Fibroblast of gingiva (primary cell): Measurements from ENCODE around the gene MAGEA4.
"Not testable (repeated sequence)": the region's sequence is repeated elsewhere in the genome, so short reads cannot be mapped to it uniquely, and the experiment has no call there.

ENCODE experiments used
- DNase-seq: peaks from one replicate; pipeline ENCODE4 v3.0.0-alpha.2; 2011; ENCODE audit warnings: low read depth

MAGEA4 gene

DNA sequence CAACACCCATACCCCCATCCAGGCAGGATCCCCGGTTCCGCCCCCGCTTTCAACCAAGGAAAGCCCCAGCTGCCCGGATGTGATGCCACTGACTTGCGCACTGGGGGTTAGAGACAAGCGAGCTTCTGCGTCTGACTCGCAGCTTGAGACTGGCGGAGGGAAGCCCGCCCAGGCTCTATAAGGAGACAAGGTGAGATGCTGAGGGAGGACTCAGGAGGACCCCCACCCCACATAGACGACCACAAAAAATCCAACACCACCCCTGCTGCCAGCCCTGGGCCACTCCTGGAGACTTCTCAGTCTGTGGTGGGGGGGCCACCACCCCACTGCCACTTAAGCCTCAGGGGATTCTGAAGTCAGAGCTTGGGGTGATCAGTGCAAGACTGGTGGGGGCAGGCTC, at the start of gene MAGEA4:
TSS of gene MAGEA4 (plus strand) at position 110 of the 400 bp plus-strand sequence. CDS start 10,776 bp downstream, outside the sequence.
- no peak for DNase-seq

- peak; percentile 55 for DNase-seq
Observed at GRCh38 chrX:151870602-151871001, 42.1 kb upstream of the MAGEA4 start.

- peak; percentile 76 for DNase-seq
Observed at GRCh38 chrX:151871244-151871643, 41.4 kb upstream of the MAGEA4 start.

DNA sequence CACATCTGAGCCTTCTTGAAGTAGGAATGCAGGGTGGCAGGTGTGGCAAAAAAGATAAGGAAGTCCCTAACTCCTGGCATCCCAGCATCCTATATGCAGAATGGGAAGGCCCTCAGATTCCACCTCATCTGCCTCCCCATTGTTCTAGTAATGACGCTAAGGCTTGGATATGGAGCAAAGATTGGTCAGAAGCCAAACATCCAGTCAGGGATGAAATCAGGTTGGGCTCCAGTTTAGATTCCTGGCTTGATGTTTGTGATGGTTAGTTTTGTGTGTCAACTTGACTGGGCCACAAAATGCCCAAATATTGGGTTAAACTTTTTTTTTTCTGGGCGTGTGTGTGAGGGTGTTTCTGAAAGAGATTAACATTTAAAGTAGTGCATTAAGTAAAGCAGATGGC, 39.6 kb upstream of the MAGEA4 start:
- DNase-seq, result no peak

DNA sequence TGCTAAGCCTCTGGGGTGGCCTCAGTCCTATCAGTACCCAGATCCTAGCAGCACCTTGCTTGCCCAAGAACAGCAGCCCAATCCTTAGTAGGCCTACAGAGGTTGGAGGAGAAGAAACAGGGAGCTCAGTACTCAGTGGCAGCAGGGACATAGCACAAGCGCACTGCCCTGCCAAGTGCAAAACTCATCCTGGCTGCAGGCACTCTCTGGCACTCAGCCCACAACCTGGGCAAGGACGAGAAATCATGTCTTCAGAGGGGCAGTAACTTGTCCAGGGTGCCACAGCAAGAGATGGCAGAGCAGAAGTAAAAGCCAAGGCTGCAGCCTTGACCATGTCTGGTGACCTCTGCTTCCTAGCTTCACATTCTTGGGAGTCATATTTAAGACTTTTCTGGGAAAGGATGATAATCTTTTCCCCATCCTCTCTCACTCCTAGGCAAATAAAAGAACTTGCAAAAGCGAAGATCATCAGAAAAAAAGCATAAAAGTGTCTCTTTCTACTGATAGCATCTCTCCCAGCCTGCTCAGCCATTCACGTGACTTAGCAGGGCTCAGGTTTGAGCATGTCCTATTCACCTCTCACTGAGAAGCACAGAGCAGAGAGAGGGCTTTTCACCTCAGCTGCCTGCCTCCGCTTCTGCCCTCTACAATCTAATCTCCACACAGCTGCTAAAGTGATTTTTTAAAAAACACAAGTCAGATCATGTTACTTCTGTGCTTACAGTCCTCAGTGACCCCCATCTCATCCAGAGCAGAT, 37.2 kb upstream of the MAGEA4 start:
- DNase-seq, result no peak

DNA sequence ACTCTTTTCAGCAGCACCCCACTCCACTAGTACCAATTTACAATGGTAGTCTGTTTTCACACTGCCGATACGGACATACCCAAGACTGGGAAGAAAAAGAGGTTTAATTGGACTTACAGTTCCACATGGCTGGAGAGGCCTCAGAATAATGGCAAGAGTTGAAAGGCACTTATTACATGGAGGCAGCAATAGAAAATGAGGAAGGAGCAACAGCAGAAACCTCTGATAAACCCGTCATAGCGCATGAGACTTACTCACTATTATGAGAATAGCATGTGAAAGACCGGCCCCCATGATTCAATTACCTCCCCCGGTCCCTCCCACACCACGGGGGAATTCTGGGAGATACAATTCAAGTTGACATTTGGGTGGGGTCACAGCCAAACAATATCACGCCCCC, 34.1 kb upstream of the MAGEA4 start:
- DNase-seq, result no peak

GRCh38 chrX:151879856-151880255, 32.8 kb upstream of the MAGEA4 start:
- DNase-seq, result no peak

DNA sequence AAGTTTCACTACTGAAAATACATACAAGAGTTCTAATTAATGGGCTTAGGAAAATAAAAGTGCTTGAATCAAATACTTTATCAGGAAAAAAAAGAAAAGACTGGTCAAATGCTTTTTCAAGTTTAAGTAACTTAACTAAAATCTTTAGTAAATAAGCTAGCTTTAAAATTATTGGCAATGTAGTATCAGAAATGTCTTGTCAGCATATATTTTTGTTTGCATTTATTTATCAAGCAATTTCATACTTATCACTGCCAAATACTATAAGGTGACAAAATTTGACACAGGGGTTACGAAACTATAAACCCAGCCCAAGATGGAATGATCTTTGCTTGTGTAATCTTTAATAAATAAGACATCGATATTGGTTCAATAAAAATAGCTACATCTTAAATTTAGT, 31.8 kb upstream of the MAGEA4 start:
- no peak for DNase-seq

GRCh38 chrX:151889421-151889820, 23.3 kb upstream of the MAGEA4 start:
- DNase-seq, result no peak

DNA sequence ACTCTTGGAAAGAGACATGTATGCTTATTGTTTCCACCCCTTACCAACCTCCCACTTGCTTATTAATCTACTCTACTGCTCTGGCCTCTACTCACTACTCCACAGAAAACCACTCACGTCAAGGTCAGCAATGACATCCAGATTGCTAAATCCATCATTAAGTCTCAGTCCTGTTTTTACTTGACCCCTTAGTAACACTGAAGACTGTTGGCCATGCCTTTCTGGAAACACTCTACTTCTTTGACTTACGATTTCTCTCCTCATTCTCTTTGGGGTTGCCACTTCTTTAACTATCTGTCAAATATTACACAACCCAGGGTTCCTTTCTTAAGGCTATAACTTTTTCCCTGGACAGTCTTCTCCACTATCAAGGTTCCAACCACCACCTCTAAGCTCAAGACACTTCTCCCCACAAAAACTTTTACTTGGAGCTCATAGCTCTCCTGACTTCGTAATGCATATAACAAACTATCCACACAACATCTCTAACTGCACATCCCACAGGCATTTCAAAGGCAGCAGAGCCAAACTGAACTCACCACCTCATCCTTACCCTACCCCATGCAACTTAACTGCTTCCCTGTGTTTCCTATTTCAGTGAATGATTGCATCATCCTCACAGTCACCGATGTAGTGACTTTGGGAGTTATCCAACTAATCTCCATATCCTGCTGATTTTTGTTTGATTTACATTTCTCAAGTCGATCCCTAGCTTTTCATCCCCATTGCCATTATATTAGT, 15.8 kb upstream of the MAGEA4 start:
- peak; percentile 44 for DNase-seq

DNA sequence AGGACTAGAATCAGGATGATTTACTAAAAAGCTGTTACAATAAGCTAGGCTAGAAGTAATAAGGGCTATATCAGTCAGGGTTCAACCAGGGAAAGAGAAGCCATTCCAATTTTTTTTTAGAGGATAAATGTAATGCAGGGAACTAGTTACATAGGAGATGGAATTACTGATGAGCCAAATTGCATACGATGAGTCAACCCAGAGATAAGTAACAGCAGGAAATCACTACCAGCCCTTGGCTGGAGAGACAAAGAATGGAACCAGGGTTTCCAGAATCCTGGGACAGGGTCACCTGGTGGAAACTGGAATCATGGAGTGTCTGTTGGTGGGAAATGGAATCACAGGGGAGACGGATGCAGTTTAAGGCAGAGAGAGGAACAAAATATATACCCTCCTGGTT, 13.1 kb upstream of the MAGEA4 start:
- peak; percentile 9 for DNase-seq

GRCh38 chrX:151901826-151902225, 10.9 kb upstream of the MAGEA4 start:
- no peak for DNase-seq

DNA sequence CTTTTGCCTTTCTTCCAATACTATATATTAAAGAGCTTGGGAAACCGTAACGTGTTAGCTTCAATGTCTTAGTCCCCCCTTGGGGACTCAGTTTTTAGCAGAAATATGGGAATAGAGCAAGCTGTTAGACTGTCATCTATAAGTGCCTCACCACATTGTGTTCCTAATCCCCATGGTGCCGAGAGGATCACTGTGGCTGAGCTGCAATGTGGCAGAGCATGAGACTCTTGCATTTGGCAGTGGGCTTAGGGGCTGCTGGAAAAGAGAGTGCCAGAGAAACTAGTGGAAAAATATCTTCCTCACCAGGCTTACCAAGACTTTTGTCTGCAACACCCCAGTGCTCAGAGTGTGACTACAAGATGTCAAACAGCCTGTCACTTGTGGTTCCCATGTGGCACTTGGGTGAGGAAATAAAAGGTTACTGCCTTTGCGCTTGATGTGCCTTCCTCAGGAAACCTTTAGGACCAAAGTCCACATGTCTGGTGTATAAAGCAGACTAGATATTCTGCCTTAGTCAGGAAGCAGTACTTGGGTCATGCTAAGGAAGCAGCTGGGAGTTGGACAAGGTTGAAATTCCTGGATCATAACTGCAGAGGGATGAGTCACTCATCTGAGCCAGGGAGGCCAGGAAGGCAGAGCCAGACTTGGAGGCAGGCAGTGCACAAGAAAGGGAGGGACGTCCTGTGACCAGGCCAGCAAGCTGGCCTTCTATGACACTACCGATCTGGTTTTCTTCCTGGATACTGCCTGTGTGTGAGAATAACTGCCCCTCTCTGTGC, 9.7 kb upstream of the MAGEA4 start:
- peak; percentile 84 for DNase-seq

GRCh38 chrX:151904989-151905388, 7.7 kb upstream of the MAGEA4 start:
- no peak for DNase-seq

- DNase-seq, result no peak
Observed at GRCh38 chrX:151912221-151912620, 468 bp upstream of the MAGEA4 start.

DNA sequence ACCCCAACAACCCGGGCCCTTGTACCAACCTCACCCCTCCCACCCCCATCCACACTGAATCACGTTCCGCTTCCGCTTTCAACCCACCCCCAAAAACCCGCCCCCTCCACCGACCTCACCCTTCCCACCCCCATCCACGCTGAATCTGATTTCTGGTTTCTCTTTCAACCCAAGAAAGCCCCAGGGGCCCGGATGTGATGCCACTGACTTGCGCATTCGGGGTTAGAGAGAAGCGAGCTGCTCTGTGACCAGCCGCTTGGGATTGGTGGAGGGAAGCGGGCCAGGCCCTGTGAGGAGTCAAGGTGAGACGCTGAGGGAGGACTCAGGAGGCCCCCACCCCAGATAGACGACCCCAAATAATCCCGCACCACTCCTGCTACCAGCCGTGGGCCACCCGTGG, 6.0 kb downstream of the MAGEA4 start:
- DNase-seq, result not testable (repeated sequence)

DNA sequence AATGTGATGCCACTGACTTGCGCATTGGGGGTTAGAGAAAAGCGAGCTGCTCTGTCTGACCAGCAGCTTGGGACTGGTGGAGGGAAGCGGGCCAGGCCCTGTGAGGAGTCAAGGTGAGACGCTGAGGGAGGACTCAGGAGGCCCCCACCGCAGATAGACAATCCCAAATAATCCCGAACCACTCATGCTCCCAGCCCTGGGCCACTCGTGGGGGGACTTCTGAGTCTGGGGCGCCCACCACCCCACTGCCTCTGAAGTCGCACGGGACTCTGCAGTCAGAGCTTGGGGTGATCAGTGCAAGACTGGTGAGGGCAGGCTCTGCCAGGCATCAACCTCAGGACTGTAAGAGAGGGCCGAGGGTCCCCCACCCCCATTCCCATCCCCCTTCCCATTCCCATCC, 6.9 kb downstream of the MAGEA4 start:
- no peak for DNase-seq

DNA sequence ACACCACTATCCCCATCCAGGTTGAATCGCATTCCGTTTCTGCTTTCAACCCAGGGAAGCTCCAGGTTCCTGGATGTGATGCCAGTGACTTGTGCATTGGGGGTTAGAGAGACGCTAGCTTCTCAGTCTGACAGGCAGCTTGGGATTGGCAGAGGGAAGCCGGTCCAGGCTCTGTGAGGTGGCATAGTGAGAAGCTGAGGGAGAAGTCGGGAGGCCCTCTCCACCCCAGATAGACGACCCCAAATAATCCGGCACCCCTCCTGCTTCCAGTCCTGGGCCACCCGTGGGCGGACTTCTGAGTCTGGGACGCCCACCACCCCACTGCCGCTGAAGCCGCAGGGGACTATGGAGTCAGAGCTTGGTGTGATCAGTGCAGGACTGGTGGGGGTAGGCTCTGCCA, 7.4 kb downstream of the MAGEA4 start:
- DNase-seq, result no peak

GRCh38 chrX:151920530-151920929, 7.8 kb downstream of the MAGEA4 start:
- DNase-seq, result no peak

- no peak for DNase-seq
Observed at GRCh38 chrX:151921292-151921691, 8.6 kb downstream of the MAGEA4 start.

DNA sequence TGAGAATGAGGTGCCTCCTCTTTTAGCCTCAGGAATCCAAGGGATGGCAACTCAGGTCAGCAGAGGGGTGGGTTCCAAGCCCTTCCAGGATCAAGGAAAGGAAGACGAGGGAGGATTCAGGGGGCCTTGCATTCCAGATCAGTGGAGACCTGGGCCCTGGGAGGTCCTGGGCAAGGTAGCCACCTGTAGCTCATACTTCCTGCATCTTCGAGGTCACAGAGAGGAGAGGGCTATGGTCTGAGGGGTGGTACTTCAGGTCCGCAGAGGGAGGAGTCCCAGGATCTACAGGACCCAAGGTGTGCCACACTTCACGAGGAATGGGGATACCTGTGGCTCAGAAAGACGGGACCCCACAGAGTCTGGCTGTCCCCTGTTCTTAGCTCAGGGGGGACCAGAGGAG, 9.2 kb downstream of the MAGEA4 start:
- DNase-seq, result no peak

- DNase-seq, result no peak
Observed at GRCh38 chrX:151922692-151923091, 10.0 kb downstream of the MAGEA4 start.

DNA sequence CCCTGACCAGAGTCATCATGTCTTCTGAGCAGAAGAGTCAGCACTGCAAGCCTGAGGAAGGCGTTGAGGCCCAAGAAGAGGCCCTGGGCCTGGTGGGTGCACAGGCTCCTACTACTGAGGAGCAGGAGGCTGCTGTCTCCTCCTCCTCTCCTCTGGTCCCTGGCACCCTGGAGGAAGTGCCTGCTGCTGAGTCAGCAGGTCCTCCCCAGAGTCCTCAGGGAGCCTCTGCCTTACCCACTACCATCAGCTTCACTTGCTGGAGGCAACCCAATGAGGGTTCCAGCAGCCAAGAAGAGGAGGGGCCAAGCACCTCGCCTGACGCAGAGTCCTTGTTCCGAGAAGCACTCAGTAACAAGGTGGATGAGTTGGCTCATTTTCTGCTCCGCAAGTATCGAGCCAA, 11.0 kb downstream of the MAGEA4 start:
- no peak for DNase-seq
